ENCODE data around the gene TREML4. TPM values are rescaled to one million over a fixed set of nuclear protein-coding genes. Genes with fewer than 3 reads are reported as not detected.

The TREML4 gene
- total RNA-seq, 1 donor: not detected

- no peak for DNase-seq (ENCODE audit: low read depth in 2 of 3, low spot score in 2 of 3)
These were observed 52.4 kb downstream of the TREML4 start for GRCh38 chr6:41280381-41281057.

GRCh38 chr6:41283600-41283999, 55.5 kb downstream of the TREML4 start:
- DNase-seq (ENCODE audit: low read depth in 2 of 3, low spot score in 2 of 3): no peak

- no peak for DNase-seq (ENCODE audit: low read depth in 2 of 3, low spot score in 2 of 3)
These were observed 56.6 kb downstream of the TREML4 start for GRCh38 chr6:41284726-41285125.

- DNase-seq (ENCODE audit: low read depth in 2 of 3, low spot score in 2 of 3): peak in 1 of 3 donors; percentile 34
These were observed 58.6 kb downstream of the TREML4 start, which contains the start of gene TREM1 for GRCh38 chr6:41286544-41287346. Gene TREM1, minus strand, starts transcription at chr6:41286682. Its CDS starts 27 bp downstream, at chr6:41286655.

GRCh38 chr6:41288030-41288753, 60.0 kb downstream of the TREML4 start:
- no peak for DNase-seq (ENCODE audit: low read depth in 2 of 3, low spot score in 2 of 3)

Small RNA genes within 50 kb of the gene (small RNA-seq; reads per million reads assigned to genes)
- gene AL391903.2: not detected
- gene AL391903.3: not detected
- gene RNA5SP207: not detected

Other genes starting within 250 kb of the TREML4 start
- gene UNC5CL, start 189.1 kb upstream of the TREML4 start, total RNA-seq: 1.3 TPM
- gene TSPO2, start 185.9 kb upstream of the TREML4 start, total RNA-seq: not detected
- gene APOBEC2, start 175.1 kb upstream of the TREML4 start, total RNA-seq: not detected
- gene OARD1, start 156.0 kb upstream of the TREML4 start, total RNA-seq: 10.5 TPM
- gene NFYA, start 155.4 kb upstream of the TREML4 start, total RNA-seq: 54.7 TPM
- gene TREML1, start 74.0 kb upstream of the TREML4 start, total RNA-seq: 1.1 TPM
- gene TREM2, start 65.2 kb upstream of the TREML4 start, total RNA-seq: not detected
- gene TREML2, start 27.2 kb upstream of the TREML4 start, total RNA-seq: 8.1 TPM
- gene TREM1, start 58.3 kb downstream of the TREML4 start, total RNA-seq: 0.54 TPM
- gene NCR2, start 107.3 kb downstream of the TREML4 start, total RNA-seq: not detected